Caki2 (cell line): Measurements from ENCODE around the gene INTS15. TPM values are rescaled to one million over a fixed set of nuclear protein-coding genes. Genes with fewer than 3 reads are reported as not detected.

ENCODE experiments used
- DNase-seq: peaks from one replicate; pipeline ENCODE4 v3.0.0-alpha.2; 2015; ENCODE audit warnings: low read depth
- in situ Hi-C: cut with HindIII; loops from 2 replicates; pipeline ENCODE4 v1.10.0; 2016; ENCODE audit warnings: low sequenced_read_pairs, low pct_unique_long_range_greater_than_20kb, mixed read lengths
- total RNA-seq: library from RNA; depleted of rRNA; stranded (reverse); fragments of >200 nt; shearing (Covaris generic); gene quantifications from 2 replicates; pipeline ENCODE4 v1.2.3, GENCODE V29; 2014; ENCODE audit warnings: low replicate concordance; rRNA removed

INTS15 gene
- total RNA-seq, 1 experiment from 2014 or later, result 19.7 TPM

DNA sequence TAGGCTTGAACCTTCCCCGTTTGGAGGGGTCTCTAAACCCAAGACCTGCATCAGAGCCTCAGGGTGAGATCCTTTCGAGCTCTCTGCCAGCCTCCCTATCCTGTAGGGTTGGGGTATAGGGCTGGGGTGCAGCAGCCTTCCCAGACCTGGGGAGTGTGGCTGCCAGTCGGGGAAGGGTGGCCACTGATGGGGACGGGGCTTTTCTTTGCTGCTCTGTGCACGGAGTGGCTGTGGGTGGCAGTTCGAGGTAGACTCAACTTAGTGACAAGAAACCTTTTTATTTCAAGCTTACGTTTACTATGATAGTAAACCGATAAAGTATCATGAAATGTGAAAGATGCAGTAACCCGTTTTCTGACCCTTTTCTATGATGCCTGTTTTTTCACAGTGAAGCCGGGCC, 60.3 kb downstream of the INTS15 start:
- DNase-seq, result no peak
- in situ Hi-C loops, result no loop called here

GRCh38 chr7:6650521-6651011, 60.7 kb downstream of the INTS15 start:
- in situ Hi-C loops, result no loop called here

GRCh38 chr7:6651851-6652445, 62.1 kb downstream of the INTS15 start:
- no peak for DNase-seq
- in situ Hi-C loops, result no loop called here

More at GRCh38 chr7:6650521-6651011, 60.7 kb downstream of the INTS15 start:
- no peak for DNase-seq

DNA sequence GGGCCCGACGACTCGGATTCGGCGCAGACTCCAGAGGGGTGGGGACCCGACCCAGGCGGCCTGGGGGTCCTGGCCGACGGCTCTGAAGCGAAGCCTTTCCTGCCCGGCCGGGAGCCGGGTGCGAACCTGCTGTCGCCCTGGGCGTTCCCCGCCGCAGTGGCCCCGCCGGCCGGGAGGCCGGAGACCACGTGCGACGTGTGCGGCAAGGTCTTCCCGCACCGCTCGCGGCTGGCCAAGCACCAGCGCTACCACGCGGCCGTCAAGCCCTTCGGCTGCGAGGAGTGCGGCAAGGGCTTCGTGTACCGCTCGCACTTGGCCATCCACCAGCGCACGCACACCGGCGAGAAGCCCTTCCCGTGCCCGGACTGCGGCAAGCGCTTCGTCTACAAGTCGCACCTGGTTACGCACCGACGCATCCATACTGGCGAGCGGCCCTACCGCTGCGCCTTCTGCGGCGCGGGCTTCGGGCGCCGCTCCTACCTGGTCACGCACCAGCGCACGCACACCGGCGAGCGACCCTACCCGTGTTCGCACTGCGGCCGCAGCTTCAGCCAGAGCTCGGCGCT, 62.7 kb downstream of the INTS15 start:
- no peak for DNase-seq
- in situ Hi-C loops, result no loop called here

- in situ Hi-C loops, result no loop called here
- DNase-seq, result no peak
Measured at GRCh38 chr7:6653071-6654003, 63.5 kb downstream of the INTS15 start.

GRCh38 chr7:6654113-6654841, 64.5 kb downstream of the INTS15 start:
- in situ Hi-C loops, result no loop called here
- no peak for DNase-seq

DNA sequence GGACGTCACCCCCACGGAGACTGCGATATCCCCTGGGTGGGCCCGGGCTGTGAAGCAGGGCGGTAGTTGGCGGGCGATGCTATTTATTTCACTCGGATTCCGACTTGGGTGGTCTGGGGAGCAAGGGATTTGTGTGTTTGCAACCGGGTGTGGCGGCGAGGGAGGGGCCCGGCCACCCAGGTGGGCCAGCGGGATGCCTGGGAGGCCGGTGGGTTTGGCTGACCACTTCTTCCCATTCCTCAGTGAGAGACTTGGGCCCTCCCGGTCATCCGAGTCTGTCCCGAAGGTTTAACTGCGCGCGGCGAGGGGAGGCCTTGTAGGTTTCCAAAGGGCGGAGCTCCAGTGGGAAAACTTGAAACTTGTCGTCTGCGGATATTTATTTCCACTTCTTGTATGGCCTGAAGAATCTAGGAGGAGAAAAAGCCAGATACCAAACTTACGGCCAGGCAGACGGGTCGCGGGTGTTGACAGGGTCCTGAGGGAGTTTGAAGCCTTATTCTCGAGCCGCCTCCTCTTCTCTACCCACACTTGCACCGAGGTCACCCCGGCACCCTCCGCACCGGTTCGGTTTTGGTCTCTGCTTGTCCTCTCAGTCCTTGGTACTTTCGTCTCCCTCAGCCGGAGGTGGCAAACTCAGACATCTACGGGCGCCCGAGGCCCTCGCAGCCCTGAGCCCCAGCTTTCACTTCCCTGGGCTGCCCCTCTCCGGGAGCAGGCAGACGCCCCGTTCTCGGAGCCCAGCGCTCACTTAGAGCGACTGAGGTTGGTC, 65.2 kb downstream of the INTS15 start:
- DNase-seq, result no peak
- in situ Hi-C loops, result no loop called here

DNA sequence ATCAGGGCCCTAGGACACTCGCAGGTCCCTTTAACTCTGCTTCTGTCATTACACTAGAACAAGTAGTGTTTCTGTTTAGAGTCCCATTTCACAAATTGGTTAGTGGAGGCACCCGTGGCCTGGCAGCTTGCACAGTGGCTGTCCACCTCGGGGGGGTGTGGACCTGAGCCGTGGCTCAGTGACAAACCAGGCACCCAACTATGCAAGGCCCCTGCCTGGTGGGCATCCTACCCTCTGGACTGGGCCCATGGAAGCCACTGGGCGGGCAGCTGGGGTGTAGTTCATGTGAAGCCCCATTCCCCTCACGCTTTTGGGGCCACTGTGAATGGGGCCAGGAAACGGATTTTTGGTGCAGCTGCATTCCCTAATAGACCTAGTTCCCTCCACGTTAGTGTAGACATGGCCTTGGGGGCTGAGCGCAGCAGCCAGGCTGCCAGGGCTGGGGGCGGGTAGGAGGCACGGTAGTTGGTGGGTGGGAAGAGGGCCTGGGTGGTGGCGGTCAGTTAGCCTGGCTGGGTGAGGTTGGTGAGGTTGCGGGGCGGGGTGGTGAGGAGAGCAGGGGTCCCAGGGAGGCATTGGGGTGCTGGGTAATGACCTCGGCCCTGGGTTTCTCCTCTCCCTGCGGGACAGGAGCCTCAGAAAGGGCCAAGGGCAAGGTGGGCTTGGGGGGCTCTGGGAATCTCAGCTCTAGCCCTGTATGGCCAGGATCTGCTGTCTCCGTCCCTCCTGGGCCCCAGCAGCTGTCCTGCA, 66.0 kb downstream of the INTS15 start:
- in situ Hi-C loops, result no loop called here
- DNase-seq, result no peak

GRCh38 chr7:6656413-6656812, 66.6 kb downstream of the INTS15 start:
- DNase-seq, result no peak
- in situ Hi-C loops, result no loop called here

Other genes with a start within 250 kb of the INTS15 start
- 26.7 and 27.4 TPM in 2 replicates for gene FAM220A, start 241.1 kb upstream of the INTS15 start, total RNA-seq
- 22.7 and 42.5 TPM in 2 replicates for gene RAC1, start 215.5 kb upstream of the INTS15 start, total RNA-seq
- gene DAGLB, start 142.1 kb upstream of the INTS15 start, total RNA-seq, result 9.1 and 15.0 TPM in 2 replicates
- gene KDELR2, start 105.9 kb upstream of the INTS15 start, total RNA-seq, result 230 and 259 TPM in 2 replicates
- gene GRID2IP, start 38.6 kb upstream of the INTS15 start, total RNA-seq, result not detected in 2 replicates
- gene ZDHHC4, start 12.6 kb upstream of the INTS15 start, total RNA-seq, result 103 and 129 TPM in 2 replicates
- gene ZNF853, start 25.6 kb downstream of the INTS15 start, total RNA-seq, result not detected in 2 replicates
- 12.8 and 21.2 TPM in 2 replicates for gene ZNF316, start 47.3 kb downstream of the INTS15 start, total RNA-seq
- gene ZNF12, start 116.9 kb downstream of the INTS15 start, total RNA-seq, result 7.2 and 8.9 TPM in 2 replicates
- gene RSPH10B2, start 164.1 kb downstream of the INTS15 start, total RNA-seq, result 0.10 and 0.14 TPM in 2 replicates
- gene CCZ1B, start 236.3 kb downstream of the INTS15 start, total RNA-seq, result 35.7 and 86.9 TPM in 2 replicates